H9 (cell line): ENCODE data around the gene IGFLR1. TPM values are rescaled to one million over a fixed set of nuclear protein-coding genes. Genes with fewer than 3 reads are reported as not detected.

Experiments used
- DNase-seq: peaks from one replicate; pipeline ENCODE4 v3.0.0-alpha.2; 2017
- H2AFZ ChIP-seq: one replicate; pipeline ENCODE4 v1.6.1; 2013; ENCODE audit warnings: mild to moderate bottlenecking, low read length, control low read depth, moderate library complexity
- H2AK5ac ChIP-seq: 2 replicates; pipeline ENCODE4 v1.6.1; 2013; ENCODE audit warnings: low read length, control low read depth, mixed read lengths; ENCODE audit not compliant: insufficient read length
- H2BK120ac ChIP-seq: one replicate; pipeline ENCODE4 v1.6.1; 2013; ENCODE audit warnings: low read depth, mild to moderate bottlenecking, low read length, control low read depth, inconsistent platforms; ENCODE audit not compliant: poor library complexity, severe bottlenecking
- H2BK12ac ChIP-seq: 2 replicates; pipeline ENCODE4 v1.6.1; 2013; ENCODE audit warnings: low read length, control low read depth, mixed read lengths, low read depth; ENCODE audit not compliant: insufficient read length
- H2BK15ac ChIP-seq: 2 replicates; pipeline ENCODE4 v1.6.1; 2013; ENCODE audit warnings: low read depth, low read length, control low read depth
- H2BK20ac ChIP-seq: one replicate; pipeline ENCODE4 v1.6.1; 2013; ENCODE audit warnings: low read depth, mild to moderate bottlenecking, low read length, control low read depth, inconsistent platforms; ENCODE audit not compliant: poor library complexity, severe bottlenecking
- H2BK5ac ChIP-seq: 2 replicates; pipeline ENCODE4 v1.6.1; 2013; ENCODE audit warnings: low read length, control low read depth, mixed read lengths; ENCODE audit not compliant: insufficient read length
- H3K14ac ChIP-seq: 2 replicates; pipeline ENCODE4 v1.6.1; 2013; ENCODE audit warnings: low read length, control low read depth; ENCODE audit not compliant: insufficient read depth
- H3K18ac ChIP-seq: 2 replicates; pipeline ENCODE4 v1.6.1; 2013; ENCODE audit warnings: low read depth, mild to moderate bottlenecking, mixed read lengths, low read length, control low read depth; ENCODE audit not compliant: insufficient read length
- H3K23ac ChIP-seq: 2 replicates; pipeline ENCODE4 v1.6.1; 2013; ENCODE audit warnings: low read length, control low read depth, mixed read lengths, low read depth; ENCODE audit not compliant: insufficient read length
- H3K23me2 ChIP-seq: 2 replicates; pipeline ENCODE4 v1.6.1; 2013; ENCODE audit warnings: low read depth, mild to moderate bottlenecking, mixed read lengths, low read length, control low read depth; ENCODE audit not compliant: insufficient read length, poor library complexity, severe bottlenecking
- H3K27ac ChIP-seq: 2 replicates; pipeline ENCODE4 v1.5.1; 2013; ENCODE audit warnings: low read length, control low read depth, mixed read lengths, low read depth; ENCODE audit not compliant: insufficient read length
- H3K27me3 ChIP-seq: 2 replicates; pipeline ENCODE4 v1.6.1; 2013; ENCODE audit warnings: low read length, control low read depth, inconsistent platforms; ENCODE audit not compliant: insufficient read depth
- H3K4ac ChIP-seq: 2 replicates; pipeline ENCODE4 v1.6.1; 2013; ENCODE audit warnings: low read depth, mild to moderate bottlenecking, control low read depth, inconsistent platforms, low read length, moderate library complexity
- H3K4me1 ChIP-seq: 2 replicates; pipeline ENCODE4 v1.6.1; 2013; ENCODE audit warnings: low read length, control low read depth, inconsistent platforms; ENCODE audit not compliant: insufficient read depth
- H3K4me2 ChIP-seq: 2 replicates; pipeline ENCODE4 v1.6.1; 2013; ENCODE audit warnings: low read length, control low read depth, mixed read lengths; ENCODE audit not compliant: insufficient read length, insufficient read depth
- H3K56ac ChIP-seq: 2 replicates; pipeline ENCODE4 v1.6.1; 2013; ENCODE audit warnings: low read depth, mild to moderate bottlenecking, mixed read lengths, low read length, control low read depth; ENCODE audit not compliant: insufficient read length
- H3K79me1 ChIP-seq: 2 replicates; pipeline ENCODE4 v1.6.1; 2013; ENCODE audit warnings: low read depth, mild to moderate bottlenecking, moderate library complexity, low read length, control low read depth, inconsistent platforms; ENCODE audit not compliant: insufficient read depth, poor library complexity, severe bottlenecking
- H3K79me2 ChIP-seq: 2 replicates; pipeline ENCODE4 v1.6.1; 2013; ENCODE audit warnings: low read length, control low read depth, inconsistent platforms; ENCODE audit not compliant: insufficient read depth
- H3K9ac ChIP-seq: 2 replicates; pipeline ENCODE4 v1.6.1; 2013; ENCODE audit warnings: low read length, control low read depth, mixed read lengths; ENCODE audit not compliant: insufficient read length; ENCODE audit errors: extremely low read depth
- H3K9me3 ChIP-seq: one replicate; pipeline ENCODE4 v1.6.1; 2013; ENCODE audit warnings: low read depth, low read length, inconsistent platforms; ENCODE audit not compliant: control insufficient read depth
- H3T11ph ChIP-seq: one replicate; pipeline ENCODE4 v1.6.1; 2013; ENCODE audit warnings: mild to moderate bottlenecking, low read length, control low read depth, inconsistent platforms
- H4K20me1 ChIP-seq: one replicate; pipeline ENCODE4 v1.6.1; 2013; ENCODE audit not compliant: control insufficient read depth, insufficient read length, insufficient read depth
- H4K5ac ChIP-seq: 2 replicates; pipeline ENCODE4 v1.6.1; 2013; ENCODE audit warnings: low read depth, mild to moderate bottlenecking, mixed read lengths, low read length, control low read depth; ENCODE audit not compliant: insufficient read length
- H4K8ac ChIP-seq: replicated peaks from 2 replicates; pipeline ENCODE4 v1.6.1; 2013; ENCODE audit warnings: low read length, control low read depth, mixed read lengths, low read depth; ENCODE audit not compliant: insufficient read length
- H4K91ac ChIP-seq: 2 replicates; pipeline ENCODE4 v1.6.1; 2013; ENCODE audit warnings: low read depth, mild to moderate bottlenecking, moderate library complexity, mixed read lengths, low read length, control low read depth; ENCODE audit not compliant: insufficient read length
- H3K27ac Mint-ChIP-seq, 3 experiments: 2 replicates in 2 of 3; 3 replicates in 1 of 3; pipeline ENCODE4 v1.8.0; 2020 to 2021; ENCODE audit warnings: mixed read lengths in 3 of 3, mild to moderate bottlenecking in 1 of 3, moderate library complexity in 1 of 3
- H3K27me3 Mint-ChIP-seq: 2 replicates; pipeline ENCODE4 v1.8.0; 2021; ENCODE audit warnings: low read depth, mild to moderate bottlenecking, moderate library complexity, mixed read lengths
- H3K36me3 Mint-ChIP-seq, 3 experiments: 2 replicates in 2 of 3; 3 replicates in 1 of 3; pipeline ENCODE4 v1.8.0; 2020 to 2021; ENCODE audit warnings: low read depth in 3 of 3, mixed read lengths in 3 of 3; ENCODE audit not compliant: insufficient read depth in 1 of 3
- H3K4me1 Mint-ChIP-seq, 2 experiments: 2 replicates each; pipeline ENCODE4 v1.8.0; 2020; ENCODE audit warnings: mixed read lengths in 2 of 2
- H3K4me3 Mint-ChIP-seq, 2 experiments: 2 replicates in 1 of 2; 3 replicates in 1 of 2; pipeline ENCODE4 v1.8.0; 2020 to 2021; ENCODE audit warnings: mild to moderate bottlenecking in 2 of 2, mixed read lengths in 2 of 2, moderate library complexity in 1 of 2
- H3K9me3 Mint-ChIP-seq, 2 experiments: 2 replicates in 1 of 2; 3 replicates in 1 of 2; pipeline ENCODE4 v1.8.0; 2020; ENCODE audit warnings: mild to moderate bottlenecking in 2 of 2, mixed read lengths in 2 of 2, moderate library complexity in 1 of 2
- CTCF ChIP-seq: fragments of 200-600 bp; sonication (generic); conservative IDR thresholded peaks from 3 replicates; pipeline ENCODE4 v1.8.0; 2021; ENCODE audit warnings: antibody characterized with exemption, mild to moderate bottlenecking
- WGBS: extraction: QIAGEN DNeasy Blood & Tissue Kit; methylation state at CpG from one replicate; pipeline ENCODE4 v1.1.7; 2013; ENCODE audit warnings: missing lambda C conversion rate, low lambda C conversion rate, mixed read lengths; ENCODE audit not compliant: insufficient read length; ENCODE audit errors: extremely low coverage; 5-methylcytosine and 5-hydroxymethylcytosine counted together
- total RNA-seq: library from RNA; stranded (reverse); gene quantifications from 2 replicates; pipeline ENCODE4 v1.2.1, GENCODE V29; 2021

IGFLR1 gene
- total RNA-seq, 1 experiment from 2014 or later = 2.9 TPM

- no peak for DNase-seq
- H3K4me1 ChIP-seq = no peaks in the 10 kb centered on the region
- H3K56ac ChIP-seq = no peak overlapping the region
- H3K4me2 ChIP-seq = no peak overlapping the region
- no peak overlapping the region for H2BK12ac ChIP-seq
- H3K79me1 ChIP-seq = no peaks in the 10 kb centered on the region
- H3K27me3 ChIP-seq = no peaks in the 10 kb centered on the region
- peaks cover 11% of the 10 kb centered on the region; the same call in 1 of the 2 replicates for H3K79me2 ChIP-seq
- Mint-ChIP-seq H3K27ac (no peak overlapping the region), H3K4me1 (peaks cover 6 to 8% of the 10 kb centered on the region in 2 experiments), H3K36me3 (peaks cover 42 to 76% (median 74%) of the 10 kb centered on the region in 3 experiments; a peak in 6 of 7 replicates), H3K27me3 (no peaks in the 10 kb centered on the region; the same call in 1 of the 2 replicates), H3K4me3 (no peak overlapping the region), H3K9me3 (no peaks in the 10 kb centered on the region)
- WGBS = no CpG with 5 or more reads among the region's 16 CpGs
- H4K5ac ChIP-seq = no peak overlapping the region
- H4K91ac ChIP-seq = no peak overlapping the region
- H2BK5ac ChIP-seq = no peak overlapping the region
- no peak overlapping the region for H4K8ac ChIP-seq
- H4K20me1 ChIP-seq = peaks cover 6% of the 10 kb centered on the region
- H3K27ac ChIP-seq = no peak overlapping the region
- no peak overlapping the region for H3K4ac ChIP-seq
- H2BK120ac ChIP-seq = no peak overlapping the region
- TF ChIP-seq CTCF = no peak
- no peak overlapping the region for H2AFZ ChIP-seq
- no peak overlapping the region for H2BK20ac ChIP-seq
- H2BK15ac ChIP-seq = no peak overlapping the region
- H3T11ph ChIP-seq = no peak overlapping the region
- no peak overlapping the region for H2AK5ac ChIP-seq
- H3K9ac ChIP-seq = no peak overlapping the region
- H3K23ac ChIP-seq = no peak overlapping the region
- H3K18ac ChIP-seq = no peak overlapping the region
- H3K9me3 ChIP-seq = no peaks in the 10 kb centered on the region
- H3K23me2 ChIP-seq = peaks cover 7% of the 10 kb centered on the region
- H3K14ac ChIP-seq = no peak overlapping the region
Observed at GRCh38 chr19:35722897-35723296, 19.4 kb downstream of the IGFLR1 start.
